Astrocyte of the cerebellum (primary cell): ENCODE results near the gene FTCD.

Source experiments
- DNase-seq: peaks from one replicate; pipeline ENCODE4 v3.0.0-alpha.2; 2011; ENCODE audit warnings: low read depth
- H3K4me3 ChIP-seq: 2 replicates; pipeline ENCODE4 v1.5.1; 2011; ENCODE audit warnings: mild to moderate bottlenecking, low read depth, low read length, moderate library complexity
- in situ Hi-C: cut with HindIII; loops from 2 replicates; pipeline ENCODE4 v1.10.0; 2017; ENCODE audit warnings: low sequenced_read_pairs
- TF ChIP-seq, protein P1 (sequence below): IDR thresholded peaks from 2 replicates; pipeline ENCODE4 v1.5.1; 2012; ENCODE audit warnings: low read length, low read depth, moderate library complexity, mild to moderate bottlenecking; ENCODE audit errors: missing control alignments

FTCD gene

DNA sequence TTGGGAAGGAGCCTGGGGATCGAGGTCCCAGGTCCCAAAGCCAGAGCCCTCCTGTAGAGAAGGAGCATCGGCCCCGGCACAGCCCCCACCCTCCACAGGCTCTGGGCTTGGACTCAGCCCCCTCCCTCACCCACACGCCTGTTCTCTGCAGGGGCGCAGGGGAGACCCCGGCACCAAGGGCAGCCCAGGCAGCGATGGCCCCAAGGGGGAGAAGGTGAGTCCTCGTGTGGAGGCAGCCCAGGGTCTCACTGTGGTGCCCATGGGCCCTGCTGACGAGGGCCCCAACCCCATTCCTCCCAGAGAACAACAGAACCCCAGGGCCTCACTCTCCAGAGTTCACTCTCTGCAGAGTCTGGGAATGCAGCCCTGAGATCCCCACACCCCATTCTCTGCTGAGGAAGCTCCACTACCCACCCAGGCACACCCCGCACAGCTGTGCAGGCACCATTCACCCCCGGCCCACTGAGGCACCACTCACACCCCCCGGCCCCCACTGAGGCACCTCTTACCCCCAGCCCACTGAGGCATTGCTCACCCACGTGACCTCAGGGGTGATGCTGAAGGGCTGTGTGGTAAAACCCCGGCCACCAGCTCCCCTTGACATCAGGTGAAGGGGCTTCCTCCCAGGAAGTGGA lies 35.6 kb downstream of the FTCD start:
- in situ Hi-C loops, result loop anchor here (10.0 kb wide), 1 partner anchor 165 kb away; no protein-coding TSS in a partner anchor
- TF ChIP-seq, protein P1, sequence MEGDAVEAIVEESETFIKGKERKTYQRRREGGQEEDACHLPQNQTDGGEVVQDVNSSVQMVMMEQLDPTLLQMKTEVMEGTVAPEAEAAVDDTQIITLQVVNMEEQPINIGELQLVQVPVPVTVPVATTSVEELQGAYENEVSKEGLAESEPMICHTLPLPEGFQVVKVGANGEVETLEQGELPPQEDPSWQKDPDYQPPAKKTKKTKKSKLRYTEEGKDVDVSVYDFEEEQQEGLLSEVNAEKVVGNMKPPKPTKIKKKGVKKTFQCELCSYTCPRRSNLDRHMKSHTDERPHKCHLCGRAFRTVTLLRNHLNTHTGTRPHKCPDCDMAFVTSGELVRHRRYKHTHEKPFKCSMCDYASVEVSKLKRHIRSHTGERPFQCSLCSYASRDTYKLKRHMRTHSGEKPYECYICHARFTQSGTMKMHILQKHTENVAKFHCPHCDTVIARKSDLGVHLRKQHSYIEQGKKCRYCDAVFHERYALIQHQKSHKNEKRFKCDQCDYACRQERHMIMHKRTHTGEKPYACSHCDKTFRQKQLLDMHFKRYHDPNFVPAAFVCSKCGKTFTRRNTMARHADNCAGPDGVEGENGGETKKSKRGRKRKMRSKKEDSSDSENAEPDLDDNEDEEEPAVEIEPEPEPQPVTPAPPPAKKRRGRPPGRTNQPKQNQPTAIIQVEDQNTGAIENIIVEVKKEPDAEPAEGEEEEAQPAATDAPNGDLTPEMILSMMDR, result no peak
- no peak for DNase-seq
- H3K4me3 ChIP-seq, result no peak overlapping the region

DNA sequence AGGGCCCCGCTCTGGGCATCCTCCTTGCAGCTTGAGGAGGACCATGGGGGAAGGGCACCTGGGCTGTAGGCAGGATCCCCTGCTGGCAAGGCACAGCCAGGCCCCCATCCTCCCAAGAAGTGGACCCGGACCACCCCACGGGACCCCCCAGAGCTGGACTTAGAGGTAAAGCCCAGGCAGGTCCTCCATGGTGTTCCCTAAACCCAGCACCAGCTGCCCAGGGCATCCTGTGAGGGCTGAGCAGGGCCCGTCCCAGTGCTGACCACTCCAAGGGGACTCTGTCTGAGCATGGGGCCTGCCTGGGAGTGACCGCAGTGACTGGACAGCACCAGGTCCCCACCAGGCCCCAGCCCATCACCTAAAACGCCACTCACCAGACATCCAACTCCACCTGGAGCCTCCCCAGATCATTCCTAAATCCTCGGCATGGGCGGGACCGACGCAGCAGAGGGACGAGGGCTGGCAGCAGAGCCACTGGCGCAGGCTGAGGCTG lies 36.2 kb downstream of the FTCD start:
- TF ChIP-seq, protein P1, result no peak
- in situ Hi-C loops, result loop anchor here (10.0 kb wide), 1 partner anchor 164 kb away; no protein-coding TSS in a partner anchor
- no peak for DNase-seq
- H3K4me3 ChIP-seq, result no peak overlapping the region

DNA sequence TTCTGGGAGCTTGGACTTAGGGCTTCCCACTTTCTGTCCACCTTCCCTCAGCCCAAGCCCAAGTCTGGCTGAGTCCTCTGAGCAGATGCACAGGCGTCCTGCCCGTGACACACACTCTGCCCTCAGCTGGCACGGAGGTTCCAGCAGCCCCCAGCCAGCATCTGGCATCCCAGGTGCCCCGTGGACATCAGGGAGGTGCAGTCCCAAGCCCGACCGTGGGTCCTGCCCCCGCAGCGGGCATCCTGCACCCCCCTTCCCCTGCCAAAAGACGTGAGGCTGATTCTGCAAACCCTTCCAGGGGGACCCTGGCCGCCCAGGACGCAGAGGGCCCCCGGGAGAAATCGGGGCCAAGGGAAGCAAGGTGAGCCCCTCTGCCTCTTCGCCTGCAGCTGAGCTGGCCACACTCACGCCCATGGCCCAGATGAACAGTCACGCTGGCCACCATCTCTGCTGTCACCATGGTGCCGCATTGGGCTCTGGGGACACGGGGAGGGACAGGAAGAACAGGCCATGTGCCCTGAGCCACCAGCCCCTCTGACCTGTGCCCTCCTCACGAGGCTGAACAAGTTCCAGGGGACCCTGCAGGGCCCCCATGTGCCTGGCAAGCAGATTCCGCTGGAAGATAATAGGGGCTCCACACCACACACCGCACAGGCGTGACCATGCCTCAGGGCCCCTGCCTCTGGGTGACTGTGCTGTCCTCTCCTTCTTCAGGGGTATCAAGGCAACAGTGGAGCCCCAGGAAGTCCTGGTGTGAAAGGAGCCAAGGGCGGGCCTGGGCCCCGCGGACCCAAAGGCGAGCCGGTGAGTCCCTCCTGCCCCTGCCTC lies 36.8 kb downstream of the FTCD start:
- TF ChIP-seq, protein P1, result no peak
- in situ Hi-C loops, result loop anchor here (10.0 kb wide), 1 partner anchor 164 kb away; no protein-coding TSS in a partner anchor
- DNase-seq, result no peak
- H3K4me3 ChIP-seq, result no peak overlapping the region

DNA sequence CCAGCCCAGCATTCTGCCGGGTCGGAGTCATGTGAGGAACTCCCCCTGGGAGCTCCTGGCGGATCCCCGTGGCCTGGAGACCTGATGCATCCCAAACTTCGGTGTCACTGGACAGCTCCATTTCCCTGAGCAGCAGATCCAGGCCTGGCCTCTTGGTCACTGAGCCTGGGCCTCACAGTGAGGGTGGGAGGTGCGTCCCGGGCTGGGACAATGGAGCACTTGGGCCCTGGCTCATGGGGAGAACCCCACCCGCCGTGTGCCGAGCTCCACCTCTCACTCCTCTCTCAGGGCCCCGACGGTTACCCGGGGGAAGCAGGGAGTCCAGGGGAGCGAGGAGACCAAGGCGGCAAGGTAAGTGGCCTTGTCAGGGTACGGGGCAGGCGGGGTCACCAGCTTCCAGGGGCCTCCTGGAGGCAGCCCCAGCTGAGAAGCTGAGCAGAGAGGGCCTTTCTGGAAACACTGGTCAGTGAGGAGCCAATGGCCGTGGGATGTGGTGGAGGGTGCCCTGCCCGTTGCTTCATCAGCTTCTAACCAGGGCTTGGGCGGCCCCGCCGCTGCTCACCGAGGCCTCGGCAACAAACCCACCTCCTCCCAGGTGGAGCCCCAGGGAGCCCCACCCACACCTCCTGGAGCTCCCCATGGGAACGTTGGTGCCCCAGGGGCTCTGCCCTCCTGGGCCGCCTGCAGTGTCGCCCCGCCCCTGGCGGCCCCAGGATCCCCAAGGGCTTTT lies 37.6 kb downstream of the FTCD start:
- H3K4me3 ChIP-seq, result no peak overlapping the region
- TF ChIP-seq, protein P1, result no peak
- in situ Hi-C loops, result loop anchor here (10.0 kb wide), 1 partner anchor 163 kb away; no protein-coding TSS in a partner anchor
- no peak for DNase-seq

DNA sequence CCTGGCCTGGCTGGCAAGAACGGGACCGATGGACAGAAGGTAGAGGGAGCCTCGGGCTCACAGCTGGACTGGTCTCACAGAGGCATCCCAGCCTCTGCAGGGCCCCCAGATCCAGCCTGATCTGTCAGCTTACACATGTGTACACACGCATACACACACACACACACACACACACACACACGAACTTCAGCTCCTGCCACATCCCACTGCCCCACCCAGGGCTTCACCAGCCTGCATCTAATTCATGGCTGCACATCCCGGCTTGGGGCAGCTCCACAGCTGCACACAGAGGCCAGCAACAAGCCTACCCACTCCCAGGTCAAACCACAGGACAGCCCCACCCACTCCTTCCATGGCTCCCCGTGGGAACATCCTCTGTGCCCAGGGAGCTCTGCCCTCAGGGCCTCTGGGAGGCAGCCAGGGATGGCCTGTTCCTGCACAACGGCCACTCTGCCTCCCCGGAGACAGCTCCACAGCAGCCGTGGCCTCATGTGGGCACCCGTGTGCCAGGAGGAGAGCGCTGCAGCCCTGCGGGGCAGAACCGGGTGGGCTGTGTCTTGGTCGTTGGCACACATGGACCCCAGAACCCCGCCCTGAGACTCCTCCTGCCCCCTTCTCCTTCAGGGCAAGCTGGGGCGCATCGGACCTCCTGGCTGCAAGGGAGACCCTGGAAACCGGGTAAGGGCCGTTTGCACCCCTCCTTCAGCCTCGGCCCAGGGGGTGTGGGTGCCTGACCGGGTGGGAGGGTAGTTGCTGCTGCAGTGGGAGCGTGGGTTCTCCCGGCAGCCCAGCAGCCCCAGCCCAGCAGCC lies 38.4 kb downstream of the FTCD start:
- no peak for DNase-seq
- in situ Hi-C loops, result loop anchor here (10.0 kb wide), 1 partner anchor 162 kb away; no protein-coding TSS in a partner anchor
- H3K4me3 ChIP-seq, result no peak overlapping the region
- TF ChIP-seq, protein P1, result no peak
